Mesenchymal stem cell (in vitro differentiated cells and primary cell): ENCODE data around the gene WFDC11.

Source experiments
- DNase-seq: peaks from one replicate; pipeline ENCODE4 v3.0.0-alpha.2; 2013
- H2AFZ ChIP-seq: one replicate; pipeline ENCODE4 v1.6.1; 2013; ENCODE audit warnings: low read depth, mild to moderate bottlenecking, control low read depth, inconsistent platforms, low read length, moderate library complexity
- H2AK5ac ChIP-seq: 2 replicates; pipeline ENCODE4 v1.6.1; 2013; ENCODE audit warnings: low read length, moderate library complexity, mild to moderate bottlenecking, inconsistent platforms; ENCODE audit not compliant: severe bottlenecking
- H2BK120ac ChIP-seq: one replicate; pipeline ENCODE4 v1.6.1; 2013; ENCODE audit warnings: low read depth, mild to moderate bottlenecking, inconsistent platforms, low read length, moderate library complexity
- H2BK12ac ChIP-seq, 2 experiments: one replicate each; pipeline ENCODE4 v1.6.1; 2013; ENCODE audit warnings: inconsistent platforms in 2 of 2, low read length in 2 of 2, mild to moderate bottlenecking in 2 of 2, moderate library complexity in 2 of 2, control low read depth in 1 of 2
- H2BK15ac ChIP-seq: one replicate; pipeline ENCODE4 v1.6.1; 2013; ENCODE audit warnings: mild to moderate bottlenecking, low read depth, inconsistent platforms; ENCODE audit not compliant: poor library complexity, severe bottlenecking
- H2BK5ac ChIP-seq: 2 replicates; pipeline ENCODE4 v1.6.1; 2013; ENCODE audit warnings: low read depth, mild to moderate bottlenecking, low read length, control low read depth, inconsistent platforms; ENCODE audit not compliant: poor library complexity, severe bottlenecking
- H3K14ac ChIP-seq, 2 experiments: one replicate each; pipeline ENCODE4 v1.6.1; 2013; ENCODE audit warnings: inconsistent platforms in 2 of 2, low read length in 2 of 2, control low read depth in 1 of 2, mild to moderate bottlenecking in 1 of 2, moderate library complexity in 1 of 2
- H3K18ac ChIP-seq, 2 experiments: one replicate each; pipeline ENCODE4 v1.6.1; 2013; ENCODE audit warnings: inconsistent platforms in 2 of 2, low read length in 2 of 2, control low read depth in 1 of 2, low read depth in 1 of 2, mild to moderate bottlenecking in 1 of 2
- H3K23ac ChIP-seq, 2 experiments: one replicate each; pipeline ENCODE4 v1.6.1; 2013; ENCODE audit warnings: inconsistent platforms in 2 of 2, low read length in 2 of 2, mild to moderate bottlenecking in 2 of 2, moderate library complexity in 2 of 2, control low read depth in 1 of 2
- H3K27ac ChIP-seq: 2 replicates; pipeline ENCODE4 v1.5.1; 2013; ENCODE audit warnings: mild to moderate bottlenecking, moderate library complexity, low read length, control low read depth, inconsistent platforms; ENCODE audit not compliant: poor library complexity, severe bottlenecking
- H3K27me3 ChIP-seq, 2 experiments: 2 replicates each; pipeline versions ENCODE4 v1.6.1 to v1.7.0; 2013; ENCODE audit warnings: low read length in 2 of 2, mild to moderate bottlenecking in 2 of 2, moderate library complexity in 2 of 2, control low read depth in 1 of 2, inconsistent platforms in 1 of 2; ENCODE audit not compliant: control insufficient read depth in 1 of 2, insufficient read depth in 1 of 2
- H3K36me3 ChIP-seq, 2 experiments: 2 replicates each; pipeline versions ENCODE4 v1.6.1 to v1.7.0; 2013; ENCODE audit warnings: low read length in 2 of 2, control low read depth in 1 of 2, inconsistent platforms in 1 of 2, low read depth in 1 of 2, mild to moderate bottlenecking in 1 of 2; ENCODE audit not compliant: insufficient read depth in 2 of 2, control insufficient read depth in 1 of 2
- H3K4ac ChIP-seq, 2 experiments: one replicate each; pipeline ENCODE4 v1.6.1; 2013; ENCODE audit warnings: inconsistent platforms in 2 of 2, low read length in 2 of 2, mild to moderate bottlenecking in 2 of 2, moderate library complexity in 2 of 2, control low read depth in 1 of 2, low read depth in 1 of 2
- H3K4me1 ChIP-seq: 2 replicates; pipeline ENCODE4 v1.6.1; 2013; ENCODE audit warnings: low read depth, low read length, control low read depth; ENCODE audit not compliant: control insufficient read depth, insufficient read depth
- H3K4me2 ChIP-seq: 2 replicates; pipeline ENCODE4 v1.6.1; 2013; ENCODE audit warnings: low read length, mild to moderate bottlenecking, inconsistent platforms; ENCODE audit not compliant: poor library complexity, severe bottlenecking
- H3K4me3 ChIP-seq, 2 experiments: 2 replicates each; pipeline versions ENCODE4 v1.5.1 to v1.7.0; 2013; ENCODE audit warnings: low read length in 2 of 2, mild to moderate bottlenecking in 2 of 2, control low read depth in 1 of 2, low read depth in 1 of 2; ENCODE audit not compliant: insufficient read depth in 1 of 2
- H3K79me1 ChIP-seq: replicated peaks from 2 replicates; pipeline ENCODE4 v1.6.1; 2013; ENCODE audit warnings: mild to moderate bottlenecking, control low read depth, low read length, inconsistent platforms; ENCODE audit not compliant: poor library complexity, severe bottlenecking
- H3K9ac ChIP-seq: 2 replicates; pipeline ENCODE4 v1.7.0; 2013; ENCODE audit warnings: mild to moderate bottlenecking, low read length, moderate library complexity
- H3K9me3 ChIP-seq: 2 replicates; pipeline ENCODE4 v1.7.0; 2013; ENCODE audit warnings: mild to moderate bottlenecking, low read length; ENCODE audit not compliant: control insufficient read depth
- H4K8ac ChIP-seq: one replicate; pipeline ENCODE4 v1.6.1; 2013; ENCODE audit warnings: inconsistent platforms, mild to moderate bottlenecking, low read length, moderate library complexity
- H4K91ac ChIP-seq: one replicate; pipeline ENCODE4 v1.6.1; 2013; ENCODE audit warnings: mild to moderate bottlenecking, low read length, inconsistent platforms
- WGBS: methylation state at CpG from one replicate; pipeline ENCODE4 v1.1.7; 2013; ENCODE audit warnings: mixed read lengths; 5-methylcytosine and 5-hydroxymethylcytosine counted together

The WFDC11 gene

DNA sequence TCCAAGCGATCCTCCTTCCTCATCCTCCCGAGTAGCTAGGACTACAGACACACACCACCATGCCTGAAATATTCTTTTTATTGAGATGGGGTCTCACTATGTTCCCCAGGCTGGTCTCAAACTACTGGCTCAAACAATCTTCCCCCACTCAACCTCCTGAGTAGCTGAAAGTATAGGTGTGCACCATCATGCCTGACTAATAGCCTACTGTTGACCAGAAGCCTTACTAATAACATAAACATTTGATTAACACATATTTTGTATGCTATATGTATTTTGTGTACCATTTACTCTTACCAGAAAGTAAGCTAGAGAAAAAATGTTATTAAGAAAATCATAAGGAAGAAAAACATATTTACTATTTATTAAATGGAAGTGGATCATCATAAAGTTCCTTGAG lies 52.4 kb downstream of the WFDC11 start:
- no peak overlapping the region for H4K8ac ChIP-seq

DNA sequence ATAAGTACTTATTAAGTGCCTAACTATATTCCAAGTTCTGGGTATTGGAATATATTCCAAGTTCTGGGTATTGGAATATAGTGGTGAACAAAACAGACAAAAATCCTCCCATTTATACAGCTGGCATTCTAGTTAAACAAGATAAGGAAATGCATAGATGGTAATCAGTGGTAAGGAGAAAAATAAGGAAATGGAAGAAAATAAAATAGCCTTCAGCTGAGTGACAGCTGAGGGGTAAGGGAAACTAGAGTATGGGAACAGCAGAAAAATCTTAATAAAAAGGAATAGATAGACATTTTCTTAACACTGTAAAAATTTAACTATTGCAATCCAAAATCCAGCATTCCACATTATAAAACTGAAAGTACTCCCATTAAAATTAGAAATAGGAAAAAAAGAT lies 57.7 kb downstream of the WFDC11 start:
- Histone ChIP-seq H4K91ac (no peak overlapping the region), H2BK15ac (no peak overlapping the region), H3K14ac (no peak overlapping the region), H4K8ac (no peak overlapping the region), H3K4me3 (no peak overlapping the region), H3K9ac (no peak overlapping the region), H3K23ac (no peak overlapping the region), H3K36me3 (no peaks in the 10 kb centered on the region), H3K18ac (no peak overlapping the region), H2BK120ac (no peak overlapping the region), H2AK5ac (no peak overlapping the region), H2BK5ac (no peak overlapping the region), H3K4ac (no peak overlapping the region), H3K9me3 (peaks cover 4% of the 10 kb centered on the region), H3K27me3 (peaks cover 0 to 5% of the 10 kb centered on the region in 2 experiments), H2AFZ (no peak overlapping the region), H2BK12ac (no peak overlapping the region), H3K4me2 (no peak overlapping the region), H3K4me1 (no peaks in the 10 kb centered on the region), H3K27ac (no peak overlapping the region), H3K79me1 (no peaks in the 10 kb centered on the region)
- DNase-seq = no peak

More for the DNA sequence above, 52.4 kb downstream of the WFDC11 start:
- Histone ChIP-seq H3K79me1 (no peaks in the 10 kb centered on the region), H2BK5ac (no peak overlapping the region), H3K4me1 (no peaks in the 10 kb centered on the region), H2AFZ (no peak overlapping the region), H2AK5ac (no peak overlapping the region), H3K9me3 (no peaks in the 10 kb centered on the region), H2BK120ac (no peak overlapping the region), H3K14ac (no peak overlapping the region), H3K4ac (no peak overlapping the region), H3K23ac (no peak overlapping the region), H3K36me3 (no peaks in the 10 kb centered on the region), H3K27ac (no peak overlapping the region), H3K9ac (no peak overlapping the region), H2BK15ac (no peak overlapping the region), H4K91ac (no peak overlapping the region), H3K18ac (no peak overlapping the region), H3K4me2 (no peak overlapping the region), H2BK12ac (no peak overlapping the region), H3K27me3 (peaks cover 0 to 5% of the 10 kb centered on the region in 2 experiments), H3K4me3 (no peak overlapping the region)
- 83% methylated on average over 2 of the region's 2 CpGs for WGBS
- no peak for DNase-seq

DNA sequence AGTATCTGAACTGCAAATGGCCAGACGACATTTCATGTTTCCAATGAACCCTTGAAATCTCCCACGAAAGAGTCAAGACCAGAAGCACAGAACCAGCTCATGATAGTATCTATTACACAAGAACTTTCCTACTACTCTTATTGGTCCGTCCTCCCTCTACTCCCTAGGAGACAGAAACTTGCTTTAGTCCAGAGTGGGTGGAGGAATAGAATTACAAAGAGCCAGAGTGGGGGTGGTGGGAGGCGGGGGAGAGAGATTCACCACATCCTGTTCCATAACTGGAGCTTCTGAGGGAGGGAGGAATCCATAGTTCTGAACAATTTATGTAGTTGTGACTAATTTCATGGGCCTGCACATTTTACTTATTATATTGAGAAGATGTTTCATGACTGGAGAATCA lies 59.0 kb downstream of the WFDC11 start:
- H3K4ac ChIP-seq = no peak overlapping the region
- no peak overlapping the region for H2AFZ ChIP-seq
- H3K27me3 ChIP-seq = peaks cover 0 to 5% of the 10 kb centered on the region in 2 experiments
- H3K14ac ChIP-seq = no peak overlapping the region
- no peak overlapping the region for H3K18ac ChIP-seq
- H2AK5ac ChIP-seq = no peak overlapping the region
- no peak overlapping the region for H2BK12ac ChIP-seq
- H2BK120ac ChIP-seq = no peak overlapping the region
- WGBS = 69% methylated on average over 3 of the region's 4 CpGs
- H3K27ac ChIP-seq = no peak overlapping the region
- no peak overlapping the region for H2BK5ac ChIP-seq
- DNase-seq = peak; percentile 1
- H3K9ac ChIP-seq = peak overlapping the region; percentile 24
- H4K8ac ChIP-seq = no peak overlapping the region
- no peak overlapping the region for H2BK15ac ChIP-seq
- no peak overlapping the region for H4K91ac ChIP-seq
- H3K23ac ChIP-seq = no peak overlapping the region
- peak overlapping the region in 1 of 2 experiments; percentile 8 for H3K4me3 ChIP-seq
- H3K36me3 ChIP-seq = no peaks in the 10 kb centered on the region
- no peak overlapping the region for H3K4me2 ChIP-seq
- H3K9me3 ChIP-seq = peaks cover 17% of the 10 kb centered on the region
- H3K4me1 ChIP-seq = no peaks in the 10 kb centered on the region
- no peaks in the 10 kb centered on the region for H3K79me1 ChIP-seq

DNA sequence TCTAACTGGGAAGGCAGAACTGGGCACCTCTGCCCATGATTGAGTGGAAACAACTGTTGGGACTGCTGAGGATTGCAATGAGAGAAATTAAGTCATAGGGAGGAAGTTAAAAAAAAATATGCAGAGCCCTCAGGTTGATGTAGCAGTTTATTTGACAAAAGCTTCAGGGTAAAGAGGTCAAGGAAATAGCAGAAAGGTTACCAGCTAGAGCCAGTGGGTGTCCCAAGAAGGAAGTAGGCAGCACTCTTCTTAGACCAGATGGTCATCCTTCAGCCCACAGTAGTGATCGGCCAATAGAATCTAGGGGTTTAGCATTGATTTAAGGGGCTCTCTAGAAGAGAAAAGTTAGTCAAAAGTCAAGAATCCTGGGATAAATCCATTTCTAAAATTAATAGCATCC lies 62.2 kb downstream of the WFDC11 start:
- Histone ChIP-seq H2AFZ (no peak overlapping the region), H3K27ac (no peak overlapping the region), H3K79me1 (no peaks in the 10 kb centered on the region), H2BK120ac (no peak overlapping the region), H2BK15ac (no peak overlapping the region), H3K36me3 (no peaks in the 10 kb centered on the region), H3K18ac (no peak overlapping the region), H2BK12ac (no peak overlapping the region), H3K27me3 (no peaks in the 10 kb centered on the region), H3K4ac (no peak overlapping the region), H2AK5ac (no peak overlapping the region), H3K4me1 (no peaks in the 10 kb centered on the region), H4K91ac (no peak overlapping the region), H3K4me3 (no peak overlapping the region), H3K9ac (no peak overlapping the region), H3K14ac (no peak overlapping the region), H4K8ac (no peak overlapping the region), H3K4me2 (no peak overlapping the region), H3K9me3 (peaks cover 31% of the 10 kb centered on the region), H2BK5ac (no peak overlapping the region), H3K23ac (no peak overlapping the region)
- no peak for DNase-seq
- WGBS = no CpG with 5 or more reads among the region's 1 CpG
